Adrenal gland (tissue), 5 donors: ENCODE data around the gene ARMC6.
"Not testable (repeated sequence)": the region's sequence is repeated elsewhere in the genome, so short reads cannot be mapped to it uniquely, and the experiment has no call there.

Experiments
- POLR2A ChIP-seq, 2 donors: fragments of 450-650 bp; IDR thresholded peaks; one replicate each; pipeline ENCODE4 v1.6.1; 2017; ENCODE audit warnings: antibody characterized with exemption in 2 of 2, mild to moderate bottlenecking in 2 of 2, moderate library complexity in 1 of 2
- TF ChIP-seq, protein P1 (sequence below), 6 experiments: fragments of 450-650 bp in 4 of 6; fragments of 200-600 bp in 2 of 6; sonication (generic) in 1 of 6; IDR thresholded peaks; 1 replicate in 5 of 6; 2 replicates in 1 of 6; pipeline versions ENCODE4 v1.5.1 to v1.8.0; 2016 to 2021; ENCODE audit warnings: antibody characterized with exemption in 6 of 6, mild to moderate bottlenecking in 2 of 6, moderate library complexity in 1 of 6
- donor health status: DM: no; HTN: no; CAD: no.

DNA sequence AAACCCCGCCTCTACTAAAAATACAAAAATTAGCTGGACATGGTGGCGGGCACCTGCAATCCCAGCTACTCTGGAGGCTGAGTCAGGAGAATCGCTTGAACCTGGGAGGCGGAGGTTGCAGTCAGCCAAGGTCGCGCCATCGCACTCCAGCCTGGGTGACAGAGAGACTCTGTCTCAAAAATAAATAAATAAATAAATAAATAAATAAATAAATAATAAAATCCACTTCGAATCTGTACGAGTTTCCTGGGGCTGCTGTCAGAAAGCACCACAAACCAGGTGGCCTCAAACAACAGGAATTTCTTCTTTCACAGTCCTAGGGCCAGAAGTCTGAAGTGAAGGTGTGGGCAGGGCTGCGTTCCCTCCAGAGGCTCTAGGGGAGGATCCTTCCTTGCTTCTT is 69.2 kb downstream of the ARMC6 start:
- TF ChIP-seq, protein P1, sequence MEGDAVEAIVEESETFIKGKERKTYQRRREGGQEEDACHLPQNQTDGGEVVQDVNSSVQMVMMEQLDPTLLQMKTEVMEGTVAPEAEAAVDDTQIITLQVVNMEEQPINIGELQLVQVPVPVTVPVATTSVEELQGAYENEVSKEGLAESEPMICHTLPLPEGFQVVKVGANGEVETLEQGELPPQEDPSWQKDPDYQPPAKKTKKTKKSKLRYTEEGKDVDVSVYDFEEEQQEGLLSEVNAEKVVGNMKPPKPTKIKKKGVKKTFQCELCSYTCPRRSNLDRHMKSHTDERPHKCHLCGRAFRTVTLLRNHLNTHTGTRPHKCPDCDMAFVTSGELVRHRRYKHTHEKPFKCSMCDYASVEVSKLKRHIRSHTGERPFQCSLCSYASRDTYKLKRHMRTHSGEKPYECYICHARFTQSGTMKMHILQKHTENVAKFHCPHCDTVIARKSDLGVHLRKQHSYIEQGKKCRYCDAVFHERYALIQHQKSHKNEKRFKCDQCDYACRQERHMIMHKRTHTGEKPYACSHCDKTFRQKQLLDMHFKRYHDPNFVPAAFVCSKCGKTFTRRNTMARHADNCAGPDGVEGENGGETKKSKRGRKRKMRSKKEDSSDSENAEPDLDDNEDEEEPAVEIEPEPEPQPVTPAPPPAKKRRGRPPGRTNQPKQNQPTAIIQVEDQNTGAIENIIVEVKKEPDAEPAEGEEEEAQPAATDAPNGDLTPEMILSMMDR (IDR thresholded peaks at IDR 0.05): not testable (repeated sequence)
- not testable (repeated sequence) for TF ChIP-seq POLR2A (IDR thresholded peaks at IDR 0.05)
